ENCODE results near the gene TMEM131L.
A peak's percentile ranks its signal among the peaks of the same experiment; 100 is the strongest.
"Not testable (repeated sequence)": the region's sequence is repeated elsewhere in the genome, so short reads cannot be mapped to it uniquely, and the experiment has no call there.

The TMEM131L gene

GRCh38 chr4:153541456-153542096 is 75.4 kb downstream of the TMEM131L start:
- H3K27ac ChIP-seq = no peak overlapping the region
- no peak for TF ChIP-seq CTCF (IDR thresholded peaks at IDR 0.05)
- no peak for TF ChIP-seq ZFX (IDR thresholded peaks at IDR 0.05; ENCODE audit: borderline replicate concordance)

- no peak overlapping the region for H3K27ac ChIP-seq
- TF ChIP-seq ZFX (IDR thresholded peaks at IDR 0.05; ENCODE audit: borderline replicate concordance) (no peak), CTCF (IDR thresholded peaks at IDR 0.05) (no peak)
Observed at GRCh38 chr4:153542131-153542530, 76.0 kb downstream of the TMEM131L start.

GRCh38 chr4:153542834-153543233 is 76.7 kb downstream of the TMEM131L start:
- TF ChIP-seq CTCF (IDR thresholded peaks at IDR 0.05) = peak; percentile 26; the same call in 1 of the 2 replicates
- no peak for TF ChIP-seq ZFX (IDR thresholded peaks at IDR 0.05; ENCODE audit: borderline replicate concordance)
- H3K27ac ChIP-seq = no peak overlapping the region

DNA sequence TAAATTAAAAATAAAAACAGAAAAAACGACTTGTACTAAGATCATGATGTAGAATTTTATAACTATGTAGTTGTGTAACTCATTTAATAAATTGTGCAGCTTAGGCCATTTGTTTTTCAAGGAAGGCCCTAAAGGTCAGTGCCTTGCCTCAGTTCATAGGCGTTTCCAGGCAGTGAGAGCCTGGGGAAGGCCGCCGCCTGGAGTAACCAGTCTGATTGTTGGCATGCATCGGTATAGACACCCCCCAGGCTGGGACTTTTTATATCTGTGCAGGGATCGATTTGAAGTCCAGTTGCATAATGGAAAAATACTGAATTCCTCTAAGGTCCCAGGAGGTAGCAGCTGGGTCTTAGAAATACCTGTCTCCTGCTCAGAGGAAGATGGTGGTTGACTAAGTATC is 77.2 kb downstream of the TMEM131L start:
- no peak overlapping the region for H3K27ac ChIP-seq

GRCh38 chr4:153545822-153546221 is 79.7 kb downstream of the TMEM131L start:
- no peak overlapping the region for H3K27ac ChIP-seq
- TF ChIP-seq ZFX (IDR thresholded peaks at IDR 0.05; ENCODE audit: borderline replicate concordance) = no peak
- TF ChIP-seq CTCF (IDR thresholded peaks at IDR 0.05) = no peak

More for the DNA sequence above, 77.2 kb downstream of the TMEM131L start:
- TF ChIP-seq ZFX (IDR thresholded peaks at IDR 0.05; ENCODE audit: borderline replicate concordance) (no peak), CTCF (IDR thresholded peaks at IDR 0.05) (no peak)

- TF ChIP-seq CTCF (IDR thresholded peaks at IDR 0.05) (no peak), ZFX (IDR thresholded peaks at IDR 0.05; ENCODE audit: borderline replicate concordance) (no peak)
- no peak overlapping the region for H3K27ac ChIP-seq
Observed at GRCh38 chr4:153546280-153546679, 80.1 kb downstream of the TMEM131L start.

GRCh38 chr4:153547520-153547919 is 81.4 kb downstream of the TMEM131L start:
- TF ChIP-seq ZFX (IDR thresholded peaks at IDR 0.05; ENCODE audit: borderline replicate concordance) (no peak), CTCF (IDR thresholded peaks at IDR 0.05) (no peak)

DNA sequence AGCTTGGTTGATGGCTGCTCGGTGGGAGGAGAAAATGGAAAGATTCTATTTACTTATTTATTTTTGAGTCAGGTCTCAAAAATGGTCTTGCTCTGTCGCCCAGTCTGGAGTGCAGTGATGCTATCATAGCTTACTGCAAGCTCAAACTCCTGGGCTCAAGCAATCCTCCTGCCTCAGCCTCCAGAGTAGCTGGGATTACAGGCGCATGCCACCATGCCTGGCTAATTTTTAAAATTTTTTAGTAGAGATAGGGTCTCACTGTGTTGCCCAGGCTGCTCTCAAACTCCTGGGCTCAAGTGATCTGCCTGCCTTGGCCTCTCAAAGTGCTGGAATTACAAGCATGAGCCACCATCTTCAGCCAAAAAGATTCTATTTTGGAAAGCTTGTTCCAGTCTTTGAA is 82.7 kb downstream of the TMEM131L start:
- H3K27ac ChIP-seq = not testable (repeated sequence)

More at GRCh38 chr4:153547520-153547919, 81.4 kb downstream of the TMEM131L start:
- H3K27ac ChIP-seq = no peak overlapping the region
